GM18499 (cell line): ENCODE results near the gene MAD1L1.

Experiments
- ATAC-seq: cut with Tn5 transposase; IDR thresholded peaks from one replicate; pipeline ENCODE4 v1.9.1; 2021; ENCODE audit warnings: moderate number of reproducible peaks; ENCODE audit not compliant: insufficient read depth, unreplicated experiment

Gene MAD1L1

GRCh38 chr7:2244404-2244995 lies 11.8 kb upstream of the MAD1L1 start:
- no peak for ATAC-seq

DNA sequence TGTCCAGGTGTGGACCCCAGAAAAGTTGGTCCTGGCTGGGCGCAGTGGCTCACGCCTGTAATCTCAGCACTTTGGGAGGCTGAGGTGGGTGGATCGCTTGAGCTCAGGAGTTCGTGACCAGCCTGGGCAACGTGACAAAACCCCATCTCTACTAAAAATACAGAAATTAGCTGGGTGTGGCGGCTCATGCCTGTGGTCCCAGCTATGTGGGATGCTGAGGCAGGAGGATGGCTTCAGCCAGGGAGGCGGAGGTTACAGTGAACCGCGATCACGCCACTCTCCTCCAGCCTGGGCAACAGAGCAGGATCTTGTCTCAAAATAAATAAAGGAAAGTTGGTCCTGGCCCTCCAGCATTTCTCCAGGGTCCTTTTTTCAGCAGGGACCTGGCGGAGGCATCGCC lies 10.7 kb upstream of the MAD1L1 start:
- ATAC-seq: no peak

GRCh38 chr7:2242541-2243429 lies 10.0 kb upstream of the MAD1L1 start:
- ATAC-seq: no peak

DNA sequence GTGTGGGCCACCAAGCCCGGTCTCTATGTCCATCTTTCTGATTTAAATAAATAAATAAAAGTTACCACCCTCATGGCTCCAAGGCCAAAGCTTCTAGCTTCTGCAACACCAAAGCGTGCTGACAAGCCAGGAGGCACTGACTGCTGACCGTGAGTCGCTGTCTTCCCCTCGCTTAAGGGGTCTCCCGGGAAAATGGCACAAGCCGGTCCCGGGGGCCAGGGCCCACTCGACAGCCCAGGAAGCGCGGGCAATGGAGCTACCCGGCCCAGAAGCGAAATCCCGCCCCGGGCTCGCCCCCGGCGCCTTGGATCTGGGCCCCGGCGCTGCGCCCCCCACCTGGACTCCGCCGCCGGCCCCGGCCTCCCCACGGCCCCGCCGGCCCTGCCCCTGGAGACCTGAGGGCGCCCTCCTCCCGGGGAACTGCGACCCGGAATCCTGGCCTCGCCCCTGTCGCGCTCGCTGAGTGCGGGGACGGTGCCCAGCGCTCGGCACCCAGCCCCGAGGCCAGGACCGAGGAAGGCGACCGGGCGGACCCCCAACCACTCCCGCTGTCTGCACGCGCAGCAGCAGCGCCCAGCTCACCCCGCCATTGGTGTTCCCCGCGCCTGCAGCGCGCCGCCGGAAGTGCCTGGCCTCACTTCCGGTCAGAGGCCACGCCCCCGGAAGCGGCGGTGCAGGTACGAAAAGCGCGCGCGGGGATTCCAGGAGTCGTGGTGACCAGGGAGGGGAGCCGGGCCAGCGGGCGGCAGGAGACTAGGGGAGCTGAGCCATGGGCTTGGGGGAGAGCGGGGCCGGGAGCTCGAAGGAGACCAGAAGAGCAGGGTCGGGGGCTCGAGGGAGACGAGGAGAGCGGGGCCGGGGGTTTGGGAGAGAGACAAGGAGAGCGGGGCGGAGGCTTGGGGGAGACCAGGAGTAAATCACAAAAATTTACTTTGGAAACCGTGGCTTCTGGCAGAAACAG lies 9.1 kb upstream of the MAD1L1 start, which contains the start of the genes MRM2 and NUDT1:
Gene MRM2 (minus strand): TSS at position 626 of the 961 bp plus-strand sequence. CDS start 36 bp downstream, at position 590.
Gene NUDT1 (plus strand): TSS at position 647 of the 961 bp plus-strand sequence. CDS start 2,349 bp downstream, outside the sequence.
- ATAC-seq: no peak

GRCh38 chr7:2239242-2239641 lies 6.5 kb upstream of the MAD1L1 start:
- no peak for ATAC-seq

- ATAC-seq: peak; percentile 47
These were observed 4.4 kb upstream of the MAD1L1 start for GRCh38 chr7:2237109-2237602.

DNA sequence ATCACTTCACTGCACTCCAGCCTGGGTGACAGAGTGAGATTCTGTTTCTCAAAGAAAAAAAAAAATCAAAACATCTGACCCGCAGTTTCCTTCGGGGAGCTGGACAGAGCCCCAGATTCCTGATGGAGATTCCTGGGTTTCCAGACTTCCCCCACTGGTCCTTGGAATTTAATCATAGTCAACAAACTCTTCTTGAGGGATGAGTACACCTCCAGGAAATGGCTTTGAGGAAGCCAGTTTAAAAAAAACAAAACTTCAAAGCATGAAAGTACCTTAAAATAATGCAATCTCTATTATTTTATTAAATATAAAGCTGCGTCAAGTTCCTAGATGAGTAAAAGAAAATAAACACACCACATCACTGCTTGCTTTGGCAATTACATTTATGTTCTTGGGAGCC lies 1.2 kb upstream of the MAD1L1 start:
- no peak for ATAC-seq

GRCh38 chr7:2231992-2232765 lies 566 bp downstream of the MAD1L1 start:
- no peak for ATAC-seq

DNA sequence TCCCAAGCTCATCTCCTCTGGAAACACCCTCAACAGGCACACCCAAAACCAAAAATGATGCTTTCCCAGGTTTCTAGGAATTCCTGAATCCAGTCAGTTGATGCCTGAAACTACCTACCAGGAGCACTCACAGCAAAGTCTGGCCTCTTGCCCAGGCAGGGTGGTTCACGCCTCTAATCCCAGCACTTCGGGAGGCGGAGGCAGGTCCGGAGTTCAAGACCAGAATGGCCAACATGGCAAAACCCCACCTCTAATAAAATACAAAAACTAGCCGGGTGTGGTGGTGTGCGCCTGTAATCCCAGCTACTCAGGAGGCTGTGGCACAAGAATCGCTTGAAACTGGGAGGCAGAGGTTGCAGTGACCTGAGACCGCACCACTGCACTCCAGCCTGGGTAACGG lies 1.9 kb downstream of the MAD1L1 start:
- ATAC-seq: no peak

DNA sequence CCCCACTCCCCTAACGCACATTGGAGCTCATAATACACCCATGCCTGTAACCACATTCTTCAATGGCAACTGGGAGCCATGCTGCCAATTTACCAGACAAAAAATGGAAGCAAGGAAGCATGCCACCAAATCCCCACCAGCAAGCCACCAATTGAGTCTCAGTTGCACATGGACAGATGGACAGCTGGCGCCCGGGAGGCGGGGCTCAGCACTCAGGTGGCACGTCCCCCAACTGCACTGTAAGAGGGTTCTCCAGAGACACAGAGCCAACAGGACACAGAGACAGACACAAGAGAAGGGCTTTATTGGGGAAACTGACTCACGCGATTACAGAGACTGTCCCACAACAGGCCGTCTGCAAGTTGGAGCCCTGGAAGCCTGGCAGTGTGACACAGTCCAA lies 2.5 kb downstream of the MAD1L1 start:
- no peak for ATAC-seq

- ATAC-seq: no peak
These were observed 3.3 kb downstream of the MAD1L1 start for GRCh38 chr7:2229467-2229866.

GRCh38 chr7:2228921-2229320 lies 3.8 kb downstream of the MAD1L1 start:
- ATAC-seq: no peak

- ATAC-seq: no peak
These were observed 5.0 kb downstream of the MAD1L1 start for GRCh38 chr7:2227699-2228098.

DNA sequence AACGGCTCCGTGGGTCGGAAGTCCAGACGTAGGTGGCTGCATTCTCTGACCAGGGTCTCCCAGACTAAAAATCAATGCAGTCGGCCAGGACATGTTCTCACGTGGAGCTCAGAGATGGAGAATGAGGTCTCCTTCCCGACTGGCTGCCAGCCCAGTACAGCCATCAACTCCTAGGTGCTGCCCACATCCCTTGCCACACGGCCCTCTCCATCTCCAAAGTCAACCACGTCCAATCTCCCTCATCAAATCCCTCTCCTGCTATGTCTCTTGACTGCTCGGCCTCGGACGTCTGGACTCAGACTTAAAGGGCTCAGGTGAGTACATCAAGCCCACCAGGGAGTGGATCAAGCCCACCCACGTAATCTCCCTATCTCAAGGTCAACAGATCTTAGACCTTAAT lies 6.9 kb downstream of the MAD1L1 start:
- no peak for ATAC-seq

DNA sequence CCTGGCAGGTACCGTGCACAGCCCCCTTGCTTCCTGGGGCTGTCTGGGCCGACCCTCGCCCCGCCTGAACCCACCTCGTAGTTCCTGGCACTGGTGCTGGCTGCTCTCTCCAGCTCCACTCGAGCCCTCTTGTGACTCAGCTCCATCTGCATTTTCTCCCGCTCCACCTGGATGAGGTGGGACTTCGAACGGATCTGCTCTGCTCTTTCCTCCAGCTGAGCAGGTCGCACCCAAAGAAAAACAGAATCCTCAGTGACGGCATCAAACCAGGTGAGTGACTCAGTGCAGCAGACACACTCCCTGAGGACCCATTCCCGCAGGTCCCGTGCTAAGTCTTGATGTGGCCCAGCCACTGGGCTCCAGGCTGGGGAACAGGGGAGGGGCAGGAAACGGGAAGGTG lies 7.4 kb downstream of the MAD1L1 start:
- no peak for ATAC-seq

DNA sequence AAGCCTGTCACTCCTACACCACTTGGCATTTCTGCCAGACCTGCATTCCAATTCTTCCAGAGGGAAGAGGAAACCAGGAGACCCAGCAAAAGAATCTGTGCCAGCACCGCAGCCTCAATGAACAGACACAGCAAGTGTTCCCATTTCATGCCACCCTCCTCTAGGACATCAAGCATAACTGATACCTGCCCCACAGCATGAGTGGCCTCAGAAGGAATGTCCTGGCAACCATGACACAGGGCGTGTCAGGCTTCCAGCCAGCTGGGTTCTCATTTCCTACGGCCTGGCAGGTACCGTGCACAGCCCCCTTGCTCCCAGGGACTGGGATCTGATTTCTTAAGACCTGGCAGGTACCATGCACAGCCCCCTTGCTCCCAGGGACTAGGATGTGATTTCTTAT lies 7.8 kb downstream of the MAD1L1 start:
- ATAC-seq: no peak

DNA sequence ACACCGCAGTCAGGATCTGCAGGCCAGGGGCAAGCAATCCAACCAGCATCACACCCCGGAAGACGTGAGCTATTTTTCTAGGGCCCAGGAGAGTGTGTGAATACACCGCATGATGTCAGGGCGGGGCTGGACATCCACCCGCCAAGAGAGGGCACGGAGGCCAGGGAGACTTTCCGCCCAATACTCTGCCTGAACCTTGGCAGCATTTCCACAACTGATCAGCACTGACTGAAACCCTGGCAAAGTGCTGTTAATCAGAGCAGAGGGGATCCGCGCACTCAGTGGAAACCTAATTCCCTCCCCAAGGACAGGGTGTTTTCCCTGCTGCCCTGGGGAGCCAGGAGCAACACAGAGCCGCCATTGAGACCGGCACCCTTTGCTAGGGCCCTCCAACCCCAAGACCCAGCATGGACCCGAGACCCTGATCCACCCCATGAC lies 8.2 kb downstream of the MAD1L1 start:
- ATAC-seq: no peak

- ATAC-seq: no peak
These were observed 9.4 kb downstream of the MAD1L1 start for GRCh38 chr7:2223321-2223720.

DNA sequence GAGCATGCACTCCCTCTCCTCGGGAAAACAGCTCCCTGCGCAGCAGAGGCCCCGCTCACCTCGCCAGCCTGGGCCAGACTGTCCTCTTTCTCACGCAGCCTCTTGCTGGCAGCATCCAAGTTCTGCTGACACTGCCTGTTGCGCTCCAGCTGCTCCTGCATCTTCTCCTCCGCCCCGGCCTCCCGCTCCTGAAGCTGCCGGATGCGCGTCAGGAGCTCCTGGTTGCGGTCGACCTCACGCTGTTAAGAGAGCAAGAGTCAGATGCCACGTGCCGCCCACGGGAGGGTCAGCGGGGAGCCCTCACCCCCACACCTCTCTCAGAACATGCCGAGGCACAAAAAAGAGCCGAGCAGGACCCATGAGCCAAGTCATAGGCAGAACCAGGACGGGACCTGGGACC lies 10.2 kb downstream of the MAD1L1 start:
- no peak for ATAC-seq

GRCh38 chr7:2220954-2221353 lies 11.8 kb downstream of the MAD1L1 start:
- ATAC-seq: no peak
